IMR-90 (cell line): ENCODE data around the gene ZNF223. TPM values are rescaled to one million over a fixed set of nuclear protein-coding genes. Genes with fewer than 3 reads are reported as not detected.
A peak's percentile ranks its signal among the peaks of the same experiment; 100 is the strongest.

Experiments used
- ATAC-seq: fragments of 200-7000 bp; cut with Tn5 transposase; 2 replicates; pipeline ENCODE4 v1.9.1; 2020; ENCODE audit warnings: low read depth, mild to moderate bottlenecking, moderate library complexity
- BruUV-seq: library from RNA; stranded (reverse); fragments of 400-500 nt; replicated peaks from 2 replicates; lab custom pipeline; 2021; lab: Mats Ljungman, UMichigan
- CTCF ChIA-PET: fragments of 300-600 bp; formaldehyde crosslinking; extraction: SDS; loops from one replicate; lab custom pipeline; 2021; ENCODE audit warnings: antibody characterized with exemption; lab: Yijun Ruan, JAX
- POLR2A ChIA-PET: fragments of 300-600 bp; sonication (Branson Sonifier 250); formaldehyde crosslinking; loops from one replicate; lab custom pipeline; 2022; ENCODE audit warnings: antibody characterized with exemption; ENCODE audit not compliant: unreplicated experiment; lab: Charles Lee
- DNase-seq: peaks from one replicate; pipeline ENCODE4 v3.0.0; 2013
- H2AFZ ChIP-seq: replicated peaks from 2 replicates; pipeline ENCODE3; 2013; ENCODE audit warnings: low read length, mild to moderate bottlenecking; ENCODE audit not compliant: poor library complexity
- H2AK5ac ChIP-seq: 2 replicates; pipeline ENCODE4 v1.6.1; 2013; ENCODE audit warnings: low read depth, low read length, inconsistent platforms
- H2AK9ac ChIP-seq: replicated peaks from 2 replicates; pipeline ENCODE3; 2013; ENCODE audit warnings: mild to moderate bottlenecking, low read depth, low read length, moderate library complexity; ENCODE audit not compliant: poor library complexity
- H2BK120ac ChIP-seq: 2 replicates; pipeline ENCODE4 v1.6.1; 2013; ENCODE audit warnings: low read depth, low read length, inconsistent platforms
- H2BK15ac ChIP-seq: 3 replicates; pipeline ENCODE4 v1.6.1; 2013; ENCODE audit warnings: low read depth, low read length, inconsistent platforms
- H2BK20ac ChIP-seq: 2 replicates; pipeline ENCODE4 v1.6.1; 2013; ENCODE audit warnings: low read depth, mild to moderate bottlenecking, inconsistent platforms, low read length, moderate library complexity
- H2BK5ac ChIP-seq: 2 replicates; pipeline ENCODE4 v1.6.1; 2013; ENCODE audit warnings: mild to moderate bottlenecking, low read depth, low read length, inconsistent platforms; ENCODE audit not compliant: poor library complexity, severe bottlenecking
- H3K14ac ChIP-seq: replicated peaks from 2 replicates; pipeline ENCODE4 v1.6.1; 2013; ENCODE audit warnings: low read depth, low read length, inconsistent platforms
- H3K18ac ChIP-seq: 2 replicates; pipeline ENCODE4 v1.6.1; 2013; ENCODE audit warnings: low read depth, low read length, control low read depth
- H3K23ac ChIP-seq: 2 replicates; pipeline ENCODE4 v1.6.1; 2013; ENCODE audit warnings: low read depth, low read length, inconsistent platforms
- H3K27ac ChIP-seq: 2 replicates; pipeline ENCODE4 v1.5.1; 2013; ENCODE audit warnings: mild to moderate bottlenecking, control low read depth, low read length; ENCODE audit not compliant: insufficient read depth
- H3K27me3 ChIP-seq: 2 replicates; pipeline ENCODE4 v1.6.1; 2013; ENCODE audit warnings: low read length; ENCODE audit not compliant: control insufficient read depth, insufficient read depth
- H3K36me3 ChIP-seq: 2 replicates; pipeline ENCODE4 v1.6.1; 2013; ENCODE audit warnings: low read length, mixed read lengths; ENCODE audit not compliant: control insufficient read depth, insufficient read depth
- H3K4ac ChIP-seq: 2 replicates; pipeline ENCODE4 v1.6.1; 2013; ENCODE audit warnings: low read depth, low read length, inconsistent platforms
- H3K4me1 ChIP-seq: 2 replicates; pipeline ENCODE4 v1.6.1; 2013; ENCODE audit warnings: low read length, mixed read lengths; ENCODE audit not compliant: control insufficient read depth, insufficient read depth
- H3K4me2 ChIP-seq: 2 replicates; pipeline ENCODE4 v1.6.1; 2013; ENCODE audit warnings: low read depth, mild to moderate bottlenecking, control low read depth, low read length, moderate library complexity
- H3K4me3 ChIP-seq: 2 replicates; pipeline ENCODE4 v1.5.1; 2013; ENCODE audit warnings: low read depth, mild to moderate bottlenecking, control low read depth, low read length, moderate library complexity; ENCODE audit not compliant: insufficient read depth
- H3K56ac ChIP-seq: 2 replicates; pipeline ENCODE4 v1.6.1; 2013; ENCODE audit warnings: low read length, inconsistent platforms; ENCODE audit not compliant: insufficient read depth; ENCODE audit errors: extremely low read depth
- H3K79me1 ChIP-seq, 2 experiments: 2 replicates each; pipeline ENCODE4 v1.6.1; 2013; ENCODE audit warnings: low read length in 2 of 2, inconsistent platforms in 1 of 2, low read depth in 1 of 2
- H3K9ac ChIP-seq: 2 replicates; pipeline ENCODE4 v1.6.1; 2013; ENCODE audit warnings: low read depth, low read length, control low read depth
- H3K9me1 ChIP-seq: 2 replicates; pipeline ENCODE4 v1.6.1; 2013; ENCODE audit warnings: low read length, inconsistent platforms; ENCODE audit not compliant: insufficient read depth
- H3K9me3 ChIP-seq: 2 replicates; pipeline ENCODE4 v1.6.1; 2013; ENCODE audit warnings: low read length; ENCODE audit not compliant: control insufficient read depth, insufficient read depth
- H4K20me1 ChIP-seq: 2 replicates; pipeline ENCODE4 v1.6.1; 2013; ENCODE audit warnings: low read length, inconsistent platforms; ENCODE audit not compliant: insufficient read depth
- H4K5ac ChIP-seq: 2 replicates; pipeline ENCODE4 v1.6.1; 2013; ENCODE audit warnings: mild to moderate bottlenecking, low read depth, low read length, control low read depth
- H4K8ac ChIP-seq, 2 experiments: 2 replicates each; pipeline ENCODE4 v1.6.1; 2013; ENCODE audit warnings: low read depth in 2 of 2, low read length in 2 of 2, control low read depth in 1 of 2, inconsistent platforms in 1 of 2
- H4K91ac ChIP-seq: 2 replicates; pipeline ENCODE4 v1.6.1; 2013; ENCODE audit warnings: low read depth, low read length, inconsistent platforms; ENCODE audit not compliant: insufficient read depth
- BHLHE40 ChIP-seq: fragments of 150-350 bp; IDR thresholded peaks from 2 replicates; pipeline ENCODE4 v1.6.1; 2016; ENCODE audit warnings: mild to moderate bottlenecking, low read depth, low read length
- CEBPB ChIP-seq: IDR thresholded peaks from 2 replicates; pipeline ENCODE4 v1.6.1; 2012; ENCODE audit warnings: low read depth, low read length, improper control_type of control experiment
- ELK1 ChIP-seq: fragments of 150-350 bp; IDR thresholded peaks from 2 replicates; pipeline ENCODE4 v1.6.1; 2016; ENCODE audit warnings: low read depth, mild to moderate bottlenecking, low read length, moderate library complexity, borderline replicate concordance
- FOS ChIP-seq: fragments of 150-350 bp; IDR thresholded peaks from 2 replicates; pipeline ENCODE4 v1.6.1; 2016; ENCODE audit warnings: low read depth, low read length
- POLR2A ChIP-seq: IDR thresholded peaks from 2 replicates; pipeline ENCODE4 v1.6.1; 2012; ENCODE audit warnings: mild to moderate bottlenecking, low read depth, low read length
- RAD21 ChIP-seq: IDR thresholded peaks from 2 replicates; pipeline ENCODE4 v1.6.1; 2012; ENCODE audit warnings: low read length, improper control_type of control experiment
- RFX5 ChIP-seq: IDR thresholded peaks from 2 replicates; pipeline ENCODE4 v1.8.0; 2012; ENCODE audit warnings: low read depth, mild to moderate bottlenecking, low read length, moderate library complexity
- SMC3 ChIP-seq: fragments of 150-350 bp; IDR thresholded peaks from 2 replicates; pipeline ENCODE4 v1.6.1; 2016; ENCODE audit warnings: low read depth, mild to moderate bottlenecking, antibody characterized with exemption, low read length, moderate library complexity
- WGBS, 2 experiments: methylation state at CpG; one replicate each; pipeline versions ENCODE4 v1.1.5 to v1.1.7; 2013; ENCODE audit warnings: missing lambda C conversion rate in 2 of 2; ENCODE audit not compliant: insufficient read length in 1 of 2; ENCODE audit errors: extremely low coverage in 2 of 2; 5-methylcytosine and 5-hydroxymethylcytosine counted together
- dilution Hi-C: fragments of 300-500 bp; cut with HindIII; formaldehyde crosslinking; loops from one replicate; pipeline ENCODE4 v1.14.3; 2018; ENCODE audit warnings: low sequenced_read_pairs; ENCODE audit not compliant: unreplicated experiment
- in situ Hi-C: fragments of 300-500 bp; cut with MboI; formaldehyde crosslinking; loops from 3 replicates; pipeline ENCODE4 v1.14.3; 2019; ENCODE audit warnings: low sequenced_read_pairs, inconsistent platforms, mixed read lengths
- intact Hi-C: fragments of 100-400 bp; cut with micrococcal nuclease; formaldehyde crosslinking; loops from 2 replicates; pipeline ENCODE4 v1.10.0; 2022
- polyA plus RNA-seq, 3 experiments: library from polyadenylated mRNA; depleted of rRNA; stranded (reverse); fragments of >200 nt; gene quantifications; 2 replicates each; pipeline ENCODE4 v1.2.3, GENCODE V29; 2012; ENCODE audit warnings: low replicate concordance in 1 of 3
- total RNA-seq: library from RNA; depleted of rRNA; stranded (reverse); fragments of >200 nt; gene quantifications from 2 replicates; pipeline ENCODE4 v1.2.3, GENCODE V29; 2012

The ZNF223 gene
- total and polyA plus RNA-seq, 2 of the 4 experiments (the other 2 are of a cell fraction) = 2.3 to 16.5 TPM

GRCh38 chr19:44050740-44051649 lies 841 bp upstream of the ZNF223 start:
- Histone ChIP-seq H3K4ac (peak overlapping the region; percentile 76), H3K4me2 (peak overlapping the region; percentile 90), H3K23ac (no peak overlapping the region), H2AFZ (peak overlapping the region; percentile 97), H3K36me3 (peaks cover 4% of the 10 kb centered on the region), H3K4me3 (peak overlapping the region; percentile 70), H3K9me1 (peaks cover 6% of the 10 kb centered on the region), H2BK5ac (no peak overlapping the region), H4K8ac (peak overlapping the region; percentile 76 to 99), H3K14ac (peak overlapping the region; percentile 44), H2AK9ac (peak overlapping the region; percentile 73), H4K20me1 (no peaks in the 10 kb centered on the region), H3K18ac (no peak overlapping the region), H3K9me3 (no peaks in the 10 kb centered on the region), H2BK15ac (no peak overlapping the region), H3K79me1 (peaks cover 5 to 16% of the 10 kb centered on the region in 2 experiments; a peak in 3 of 4 replicates), H4K5ac (peak overlapping the region; percentile 97), H2BK20ac (no peak overlapping the region; the same call in 1 of the 2 replicates), H3K9ac (peak overlapping the region; percentile 30), H2AK5ac (no peak overlapping the region), H2BK120ac (0 out of 2 replicates have a peak overlapping the region, but pooled peaks have one; percentile 13), H3K27ac (no peak overlapping the region), H3K27me3 (0 out of 2 replicates have a peak, but pooled peaks cover 2% of the 10 kb centered on the region), H3K56ac (no peak overlapping the region), H4K91ac (0 out of 2 replicates have a peak overlapping the region, but pooled peaks have one; percentile 30), H3K4me1 (0 out of 2 replicates have a peak, but pooled peaks cover 2% of the 10 kb centered on the region)
- ChIA-PET CTCF (no interaction called here), POLR2A (interaction anchor here (0.6 kb wide), 1 partner anchor 161 kb away, joined by 5 read pairs; no protein-coding TSS in a partner anchor)
- intact Hi-C loops = no loop called here
- 10% methylated on average over 13 of the region's 21 CpGs; no CpG with 5 or more reads in 1 of the 2 experiments for WGBS, 2 experiments
- in situ Hi-C loops = no loop called here
- TF ChIP-seq POLR2A (no peak), RFX5 (no peak), CEBPB (no peak), RAD21 (no peak), BHLHE40 (no peak), FOS (no peak), ELK1 (no peak), SMC3 (no peak)
- ATAC-seq (no peak; the same call in 1 of the 2 replicates), DNase-seq (no peak)
- dilution Hi-C loops = no loop called here
- no TSS peak for BruUV-seq
